GM19193 (cell line): Measurements from ENCODE around the gene PRKCQ.

Experiments used
- POLR2A ChIP-seq: IDR thresholded peaks from 4 replicates; pipeline ENCODE4 v1.6.1; 2011; ENCODE audit not compliant: insufficient read depth, insufficient read length; ENCODE audit errors: extremely low read depth

Gene PRKCQ

GRCh38 chr10:6580279-6581029 is 378 bp upstream of the PRKCQ start:
- no peak for TF ChIP-seq POLR2A

- no peak for TF ChIP-seq POLR2A
Observed at GRCh38 chr10:6579183-6579903, 733 bp downstream of the PRKCQ start.

- no peak for TF ChIP-seq POLR2A
Observed at GRCh38 chr10:6578795-6579182, 1.3 kb downstream of the PRKCQ start.

GRCh38 chr10:6578251-6578771 is 1.8 kb downstream of the PRKCQ start:
- TF ChIP-seq POLR2A = no peak

- TF ChIP-seq POLR2A = no peak
Observed at GRCh38 chr10:6576326-6576725, 3.8 kb downstream of the PRKCQ start.

GRCh38 chr10:6574664-6575176 is 5.4 kb downstream of the PRKCQ start:
- no peak for TF ChIP-seq POLR2A

- TF ChIP-seq POLR2A = no peak
Observed at GRCh38 chr10:6570893-6571292, 9.2 kb downstream of the PRKCQ start.

- TF ChIP-seq POLR2A = no peak
Observed at GRCh38 chr10:6569259-6569658, 10.8 kb downstream of the PRKCQ start.

- no peak for TF ChIP-seq POLR2A
Observed at GRCh38 chr10:6567884-6568283, 12.2 kb downstream of the PRKCQ start.

GRCh38 chr10:6567203-6567703 is 12.8 kb downstream of the PRKCQ start:
- no peak for TF ChIP-seq POLR2A

GRCh38 chr10:6565588-6565987 is 14.5 kb downstream of the PRKCQ start:
- TF ChIP-seq POLR2A = no peak

- TF ChIP-seq POLR2A = no peak
Observed at GRCh38 chr10:6564367-6564766, 15.7 kb downstream of the PRKCQ start.

- TF ChIP-seq POLR2A = no peak
Observed at GRCh38 chr10:6563731-6564130, 16.3 kb downstream of the PRKCQ start.

- no peak for TF ChIP-seq POLR2A
Observed at GRCh38 chr10:6563075-6563474, 17.0 kb downstream of the PRKCQ start.

- no peak for TF ChIP-seq POLR2A
Observed at GRCh38 chr10:6562221-6562620, 17.9 kb downstream of the PRKCQ start.

GRCh38 chr10:6561552-6561951 is 18.5 kb downstream of the PRKCQ start:
- no peak for TF ChIP-seq POLR2A

GRCh38 chr10:6558759-6559461 is 21.2 kb downstream of the PRKCQ start:
- TF ChIP-seq POLR2A = no peak
